Activated gamma-delta T cell (primary cell): ENCODE data around the gene MFNG.

ENCODE experiments used
- DNase-seq: peaks from one replicate; lab custom pipeline; 2025; lab: John Stamatoyannopoulos, UW

MFNG gene

DNA sequence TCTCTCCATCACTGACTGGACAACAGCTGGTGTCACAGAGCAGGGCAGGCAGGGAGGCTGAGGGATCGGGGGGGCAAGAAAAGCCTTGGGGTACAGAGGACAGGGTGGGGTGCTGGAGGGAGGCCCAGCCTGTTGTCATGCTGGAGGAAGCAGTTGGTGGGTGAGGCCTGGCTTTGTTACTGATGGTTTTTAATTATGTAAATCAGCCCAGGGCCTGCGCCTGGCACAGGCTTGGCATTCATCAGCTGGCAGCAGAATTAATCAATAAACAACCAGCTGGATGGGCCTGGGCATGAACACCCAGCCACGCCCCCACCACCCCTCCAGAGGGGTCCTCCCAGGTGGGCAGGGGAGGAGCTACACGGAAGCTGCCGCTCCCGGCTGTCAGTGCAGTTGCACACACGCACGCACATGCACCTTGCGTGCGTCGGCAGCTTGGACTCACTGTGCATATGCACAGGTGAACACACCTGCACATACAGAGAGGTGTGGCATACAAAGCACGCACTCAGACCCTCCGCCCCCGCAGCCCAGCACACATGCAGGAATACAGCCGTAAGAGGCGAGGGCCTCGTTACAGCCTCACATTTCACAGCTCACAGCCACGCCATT is 37.6 kb downstream of the MFNG start:
- DNase-seq, result no peak

DNA sequence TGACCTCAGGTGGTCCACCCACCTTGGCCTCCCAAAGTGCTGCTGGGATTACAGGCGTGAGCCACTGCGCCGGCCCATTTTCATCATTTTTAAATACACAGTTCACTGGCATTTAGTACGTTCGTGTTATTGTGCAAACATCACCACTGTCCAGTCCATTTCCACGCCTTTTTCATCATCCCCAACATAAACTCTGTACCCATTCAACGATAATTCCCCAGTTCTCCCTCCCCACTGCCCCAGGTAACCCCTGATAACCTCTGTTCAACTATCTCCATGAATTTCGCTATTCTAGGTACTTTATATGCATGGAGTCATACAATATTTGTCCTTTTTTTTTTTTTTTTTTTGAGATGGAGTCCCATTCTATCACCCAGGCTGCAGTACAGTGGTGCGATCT is 40.7 kb downstream of the MFNG start:
- DNase-seq, result no peak

DNA sequence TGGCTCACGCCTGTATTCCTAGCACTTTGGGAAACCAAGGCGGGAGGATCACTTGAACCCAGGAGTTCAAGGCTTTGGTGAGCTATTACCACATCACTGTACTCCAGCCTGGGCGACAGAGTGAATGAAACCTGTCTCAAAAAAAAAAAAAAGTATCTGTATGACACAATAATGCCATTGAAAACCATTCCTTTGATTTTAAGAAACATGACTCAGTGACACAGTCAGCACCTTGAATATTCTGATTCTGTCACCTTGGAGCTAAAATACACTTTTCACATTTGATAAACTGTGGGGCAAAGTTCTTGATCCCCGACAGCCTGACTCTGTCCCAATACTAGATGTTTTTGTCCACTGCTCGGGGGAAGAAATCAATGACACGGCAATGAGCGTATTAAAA is 42.2 kb downstream of the MFNG start:
- DNase-seq, result no peak

DNA sequence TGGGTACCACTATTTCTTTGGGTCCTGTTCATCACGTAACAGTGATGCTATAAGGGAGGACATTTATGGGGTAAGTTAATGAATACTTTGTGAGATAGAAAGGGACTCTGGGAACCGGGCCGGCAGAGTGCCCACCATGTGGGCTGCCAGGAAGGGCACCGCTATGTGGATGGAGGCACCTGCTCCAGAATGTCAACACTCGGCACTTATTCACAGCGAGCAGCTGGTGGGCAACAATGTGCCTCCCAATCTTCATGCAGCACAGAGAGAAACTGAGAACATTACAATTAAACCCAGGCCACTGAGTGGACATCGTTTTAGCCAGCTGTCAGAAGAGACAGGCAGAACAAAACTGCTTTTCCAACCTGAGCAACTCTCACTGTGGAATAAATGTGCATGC is 43.1 kb downstream of the MFNG start:
- DNase-seq, result no peak

DNA sequence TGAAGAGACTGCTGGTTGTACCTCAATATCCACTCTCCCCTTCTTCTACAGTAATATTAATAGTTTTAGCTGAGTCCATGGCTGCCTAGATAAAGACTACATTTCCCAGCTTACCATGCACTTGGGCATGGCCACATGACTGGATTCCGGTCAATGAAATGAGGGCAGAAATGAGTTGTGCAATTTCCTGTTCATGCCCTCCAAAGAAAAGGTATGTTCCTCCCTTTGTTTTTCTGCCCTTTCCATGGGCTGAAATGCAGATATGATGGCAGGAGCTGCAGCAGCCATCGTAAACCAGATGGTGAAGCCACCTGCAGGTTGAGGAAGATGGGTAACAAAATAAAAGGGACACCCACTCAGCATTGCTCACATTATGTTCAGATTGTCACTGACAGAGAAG is 43.6 kb downstream of the MFNG start:
- no peak for DNase-seq

DNA sequence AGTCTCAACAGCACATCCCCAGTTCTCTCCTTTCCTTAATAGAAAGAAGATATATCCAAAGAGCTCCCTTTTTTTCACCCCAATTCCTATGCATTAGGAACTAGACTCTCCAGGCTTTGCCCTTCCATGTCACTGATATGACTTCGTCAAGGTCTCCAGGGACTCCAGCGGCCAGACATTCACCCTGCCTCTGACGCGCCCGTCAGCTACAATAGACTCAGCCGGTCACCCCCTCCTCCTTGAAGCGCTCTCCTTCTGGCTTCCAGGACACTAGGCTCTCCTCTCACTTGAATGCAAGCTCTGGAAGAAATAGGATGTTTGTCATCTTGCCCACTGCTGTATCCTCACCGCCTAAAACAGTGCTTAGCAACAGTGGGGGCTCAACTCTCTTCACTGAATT is 44.0 kb downstream of the MFNG start:
- no peak for DNase-seq

DNA sequence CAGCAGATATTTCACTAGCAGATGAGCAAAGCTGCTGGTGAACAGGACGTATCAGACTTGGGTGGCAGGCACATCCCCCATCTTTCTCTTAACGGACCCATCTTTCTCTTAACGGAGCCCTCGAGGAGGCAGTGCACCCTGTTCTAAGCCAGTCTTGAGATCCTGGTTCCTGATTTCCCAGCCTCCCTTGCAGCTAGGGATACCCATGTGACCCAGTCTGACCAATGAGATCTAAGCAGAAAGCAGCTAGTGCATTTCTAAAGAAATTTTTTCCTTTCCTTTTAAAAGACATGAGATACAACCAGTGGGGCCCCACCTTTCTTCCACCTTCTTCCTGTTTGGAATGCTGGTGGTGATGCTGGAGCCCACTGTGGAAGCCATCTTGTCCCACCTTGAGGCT is 45.3 kb downstream of the MFNG start:
- DNase-seq, result no peak

DNA sequence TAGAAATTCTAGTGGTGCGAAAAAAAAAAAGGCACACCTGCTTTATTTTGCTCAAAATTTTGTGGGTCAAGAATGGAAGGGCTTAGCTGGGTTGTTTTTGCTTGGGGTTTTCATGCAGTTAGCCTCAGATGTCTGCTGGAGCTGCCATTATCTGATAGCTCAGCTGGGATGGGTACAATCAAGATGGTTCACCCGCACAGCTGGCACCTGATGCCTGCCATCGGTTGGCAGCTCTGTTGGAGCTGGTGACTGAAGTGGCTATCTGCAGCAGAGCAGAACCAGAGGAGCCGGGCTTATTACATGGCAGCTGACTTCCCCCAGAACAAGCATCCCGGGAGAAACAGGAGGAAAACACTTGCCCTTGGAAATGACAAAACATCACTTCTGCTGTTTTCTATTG is 46.8 kb downstream of the MFNG start:
- DNase-seq, result no peak

DNA sequence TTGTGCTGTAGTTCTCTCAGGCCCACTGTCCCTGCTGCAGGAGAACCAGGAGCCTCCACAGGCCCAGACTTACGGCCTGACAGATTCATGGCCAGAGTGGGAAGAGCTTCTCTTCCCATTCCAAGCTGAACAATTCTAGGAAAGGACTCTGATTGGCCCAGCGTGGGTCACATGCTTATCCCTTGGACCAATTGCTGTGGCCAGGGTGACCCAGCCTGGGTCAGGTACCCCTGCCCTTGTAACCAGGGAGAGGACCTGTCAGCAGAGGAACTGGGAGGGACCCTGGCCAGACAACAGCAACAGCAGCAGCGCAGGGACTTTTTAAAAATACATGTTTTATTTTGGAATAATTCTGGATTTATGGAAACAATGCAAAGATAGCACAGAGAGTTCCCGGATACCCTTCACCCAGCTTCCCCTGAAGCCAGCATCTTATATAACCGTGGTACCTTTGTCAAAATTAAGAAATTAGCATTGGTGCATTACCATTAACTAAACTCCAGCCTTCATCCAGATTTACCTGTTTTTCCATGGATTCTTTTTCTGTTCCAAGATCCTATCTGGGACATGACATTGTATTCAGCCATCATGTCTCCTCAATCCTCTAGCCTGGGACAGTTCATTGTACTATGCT is 50.1 kb downstream of the MFNG start:
- no peak for DNase-seq

DNA sequence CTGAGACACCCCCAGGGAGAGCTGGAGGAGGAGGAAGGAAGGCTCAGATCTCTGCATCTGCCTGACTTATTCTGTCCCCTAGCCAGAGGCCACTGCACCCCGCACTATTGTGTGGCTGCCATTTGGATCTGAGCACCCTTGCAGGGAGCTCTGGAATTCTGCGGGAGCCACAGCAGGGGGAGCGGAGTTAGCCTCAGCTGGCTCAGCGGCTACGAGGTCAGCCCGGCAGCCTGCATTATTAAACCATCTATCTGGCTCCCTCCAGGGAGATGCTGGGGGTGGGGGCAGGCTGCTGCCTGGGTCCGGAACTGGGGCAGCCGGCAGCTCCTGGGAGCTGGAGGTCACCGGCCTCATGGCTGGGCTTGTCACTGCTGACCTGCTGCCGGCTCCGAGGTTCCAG is 52.4 kb downstream of the MFNG start:
- DNase-seq, result no peak

DNA sequence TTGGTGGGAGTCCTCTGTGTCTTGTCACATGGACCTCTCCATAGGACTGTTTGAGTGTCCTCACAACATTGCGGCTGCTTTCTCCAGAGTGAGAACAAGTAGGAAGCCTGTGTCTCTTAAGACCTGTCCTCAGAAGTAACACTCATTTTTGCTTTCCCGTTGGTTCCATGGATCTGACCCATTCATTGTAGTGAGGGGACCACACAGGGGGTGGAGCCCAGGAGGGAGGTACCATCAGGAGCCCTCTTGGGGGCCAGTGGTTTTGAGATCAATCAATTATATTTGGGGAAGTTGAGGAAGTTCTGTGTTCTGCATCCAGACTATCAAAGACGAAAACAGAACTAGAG is 53.5 kb downstream of the MFNG start:
- no peak for DNase-seq

DNA sequence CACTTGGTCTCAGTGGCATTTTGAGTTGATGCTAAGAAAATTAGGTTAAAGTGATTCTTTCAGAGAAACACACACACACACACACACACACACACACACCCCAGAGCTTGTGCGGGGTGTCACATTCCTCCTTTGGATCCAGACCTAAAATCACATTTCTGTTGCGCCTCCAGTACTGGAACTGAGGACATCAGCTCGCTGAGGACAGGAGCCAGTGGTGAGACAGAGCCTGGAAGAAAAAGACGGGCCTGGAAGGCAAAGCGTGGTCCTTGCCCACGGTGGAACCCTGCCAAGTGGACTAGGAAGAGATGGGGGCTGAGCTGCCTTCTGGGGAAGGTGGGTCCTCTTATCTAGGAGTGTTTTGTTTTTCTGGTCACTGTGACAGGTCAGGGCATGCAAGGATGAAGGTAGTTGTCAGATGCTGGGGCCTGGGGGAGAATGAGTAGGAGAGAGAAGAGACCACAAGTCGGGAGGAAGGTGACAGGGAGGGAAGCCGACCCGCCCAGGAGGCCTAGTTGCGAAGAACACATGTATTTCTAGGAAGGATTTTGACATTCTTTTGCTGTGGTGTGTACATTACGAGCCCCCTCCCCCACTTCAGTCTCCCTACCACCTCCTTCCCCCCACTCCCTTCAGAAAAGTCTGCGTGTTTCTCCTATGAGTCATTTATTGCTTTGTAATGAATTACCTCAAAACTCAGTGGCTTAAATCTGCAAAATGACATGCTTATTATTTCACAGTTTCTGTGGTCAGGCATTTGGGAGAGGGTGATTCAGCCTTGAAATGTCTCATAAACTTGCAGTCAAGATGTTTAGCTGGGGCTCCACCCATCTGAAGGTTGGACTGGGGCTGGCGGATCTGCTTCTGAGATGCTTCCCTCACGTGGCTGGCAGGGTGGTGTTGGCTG is 54.1 kb downstream of the MFNG start:
- no peak for DNase-seq

DNA sequence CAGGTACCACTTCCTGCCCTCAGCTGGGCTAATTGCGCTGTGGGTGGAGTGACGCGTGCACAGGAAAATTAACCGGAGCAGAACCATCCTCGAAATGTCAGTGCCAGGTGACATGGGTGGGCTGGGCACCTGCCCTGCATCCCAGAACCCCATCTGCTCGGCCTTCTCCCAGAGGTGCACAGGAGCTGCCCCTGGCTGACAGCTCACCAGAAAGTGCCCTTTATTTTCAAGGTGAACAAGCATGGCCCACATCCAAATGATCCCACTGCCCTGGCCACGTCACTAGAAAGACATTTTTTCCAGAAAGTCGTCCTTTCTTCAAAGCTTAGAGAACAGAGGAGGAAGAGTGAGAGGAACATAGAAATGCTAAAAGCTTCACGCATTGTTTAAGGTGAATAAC is 54.8 kb downstream of the MFNG start:
- DNase-seq, result no peak

DNA sequence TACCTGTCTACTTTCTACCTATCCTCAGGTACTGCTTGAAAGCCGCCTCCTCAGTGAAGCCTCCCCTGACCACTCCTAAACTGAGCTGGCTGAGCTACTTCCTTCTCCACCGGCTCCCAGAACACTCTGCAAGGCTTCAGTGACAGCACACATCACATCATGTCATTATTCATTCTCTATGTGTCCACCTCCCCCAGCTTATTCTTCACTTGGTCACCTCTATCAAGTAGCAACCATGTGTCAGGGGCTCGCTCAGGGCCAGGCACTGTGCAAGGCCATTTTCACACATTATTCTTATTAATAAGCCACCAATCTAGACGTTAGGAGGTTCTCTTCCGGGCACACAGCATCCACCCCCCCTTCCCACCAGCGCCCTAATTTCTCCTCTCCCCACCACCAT is 55.2 kb downstream of the MFNG start:
- no peak for DNase-seq

DNA sequence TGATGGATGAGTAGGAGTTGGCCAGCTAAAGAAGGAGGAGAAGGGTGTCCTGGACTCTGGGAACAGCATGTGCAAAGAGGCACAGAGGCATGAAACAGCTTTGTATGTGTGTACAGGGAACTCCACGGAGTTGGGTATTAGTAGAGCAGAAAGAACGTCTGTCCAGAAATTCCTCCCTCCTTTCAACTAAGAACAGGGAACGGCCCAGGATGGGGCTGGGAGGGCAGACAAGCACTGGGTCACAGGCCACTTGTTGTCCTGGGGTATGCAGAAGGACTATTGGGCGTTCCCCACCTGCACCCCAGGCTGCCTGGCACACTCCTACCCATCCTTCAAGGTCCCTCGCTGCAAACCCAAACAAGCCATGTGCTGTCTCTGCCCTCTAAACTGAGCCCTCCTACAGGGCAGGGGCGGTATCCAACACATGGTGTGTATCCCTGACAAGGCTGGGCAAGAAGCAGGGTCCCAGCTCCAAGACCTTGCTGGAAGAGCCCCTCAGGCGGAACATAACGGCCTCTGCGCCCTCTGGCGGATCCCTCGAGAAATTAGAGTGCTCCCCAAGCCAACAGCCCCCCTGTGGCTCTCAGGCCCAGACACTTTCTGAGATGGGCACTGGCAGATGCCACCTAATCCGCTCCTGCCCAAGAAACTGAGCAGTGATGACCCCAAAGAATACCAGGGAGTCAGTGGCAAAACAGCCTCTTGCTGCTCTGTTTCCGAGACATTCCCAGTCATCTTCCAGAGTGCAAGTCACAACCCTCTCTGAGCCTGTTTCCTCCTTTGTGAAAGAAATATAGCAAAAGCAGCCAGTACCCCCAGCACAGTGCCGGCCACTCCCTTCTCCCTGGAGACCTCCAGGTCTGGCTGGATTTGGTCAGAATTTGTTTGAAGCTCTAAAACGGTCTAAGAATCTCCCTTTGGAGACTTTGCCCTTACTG is 57.3 kb downstream of the MFNG start:
- no peak for DNase-seq

DNA sequence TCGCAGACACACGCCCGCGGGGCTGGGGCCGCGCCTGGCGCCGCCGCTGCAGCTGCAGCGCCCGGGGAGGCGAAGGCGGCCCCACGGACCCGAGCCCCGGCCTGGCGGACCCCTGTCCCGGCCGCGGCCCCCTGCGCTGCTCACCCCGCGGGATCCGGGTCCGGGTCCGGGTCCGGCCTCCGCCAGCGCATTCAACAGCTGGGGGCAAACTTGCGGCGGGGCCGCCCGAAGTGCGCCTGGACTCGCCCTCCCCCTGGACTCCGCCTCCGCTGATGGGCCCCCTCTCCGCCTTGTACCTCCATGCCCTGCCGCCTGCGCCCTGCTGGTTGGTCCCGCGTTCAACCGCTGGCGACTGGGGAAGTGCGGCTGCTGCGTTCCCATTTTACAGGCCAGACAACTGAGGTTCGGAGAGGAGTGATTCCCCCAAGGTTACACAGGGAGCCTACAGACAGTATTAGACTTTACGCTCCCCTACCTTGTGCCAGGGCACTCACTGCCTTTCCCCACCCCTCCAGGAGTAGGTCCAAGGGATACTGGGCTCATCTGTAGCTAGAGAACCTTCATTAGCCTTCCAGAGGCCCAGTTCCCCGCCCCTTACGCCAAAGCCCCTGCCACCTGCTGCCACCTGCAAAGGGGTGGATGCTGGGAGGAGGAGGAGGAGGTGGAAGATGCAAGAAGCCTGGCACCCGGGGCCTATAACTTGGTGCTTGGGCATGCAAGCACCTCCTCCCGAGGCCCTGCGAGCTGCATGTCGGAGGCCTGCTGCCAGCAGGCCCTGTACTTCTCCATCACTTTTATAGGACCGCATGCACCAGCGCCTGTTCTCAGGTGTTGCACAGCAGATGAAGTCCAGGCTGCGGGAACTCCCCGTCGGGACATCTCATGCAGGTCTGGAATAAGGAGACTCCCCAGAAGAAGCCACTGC is 58.2 kb downstream of the MFNG start:
- no peak for DNase-seq

DNA sequence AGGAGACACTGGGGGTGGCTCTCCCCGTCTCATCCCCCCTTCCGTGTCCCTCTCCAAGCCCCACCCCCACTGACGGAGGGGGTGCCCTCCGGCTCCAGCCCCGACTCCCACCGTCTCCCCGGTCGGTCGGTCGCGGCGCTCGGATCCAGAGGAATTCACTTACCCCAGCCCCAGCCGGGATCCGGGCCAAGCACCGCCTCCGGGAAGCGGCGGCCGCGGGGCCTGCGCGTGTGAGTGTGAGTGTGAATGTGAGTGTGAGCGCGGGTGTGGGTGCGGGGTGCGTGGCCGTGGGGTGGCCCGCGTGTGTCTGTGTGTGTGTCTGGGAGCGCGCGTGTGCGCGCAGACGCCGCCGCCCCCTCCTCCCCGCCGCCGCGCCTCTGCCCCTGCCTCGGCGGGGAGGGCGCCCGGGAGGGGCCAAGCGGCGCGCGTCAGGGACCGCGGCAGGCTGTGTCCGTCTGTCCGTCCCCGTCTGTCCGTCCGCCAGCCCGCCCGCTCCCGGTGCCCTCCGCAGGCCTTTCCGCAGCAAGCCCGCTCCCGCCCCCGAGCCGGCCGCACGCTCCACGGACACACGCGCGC is 59.0 kb downstream of the MFNG start, which contains the start of gene ELFN2:
Gene ELFN2 (minus strand): TSS at position 345 of the 576 bp plus-strand sequence. CDS start 51,945 bp downstream, outside the sequence.
- DNase-seq, result no peak

DNA sequence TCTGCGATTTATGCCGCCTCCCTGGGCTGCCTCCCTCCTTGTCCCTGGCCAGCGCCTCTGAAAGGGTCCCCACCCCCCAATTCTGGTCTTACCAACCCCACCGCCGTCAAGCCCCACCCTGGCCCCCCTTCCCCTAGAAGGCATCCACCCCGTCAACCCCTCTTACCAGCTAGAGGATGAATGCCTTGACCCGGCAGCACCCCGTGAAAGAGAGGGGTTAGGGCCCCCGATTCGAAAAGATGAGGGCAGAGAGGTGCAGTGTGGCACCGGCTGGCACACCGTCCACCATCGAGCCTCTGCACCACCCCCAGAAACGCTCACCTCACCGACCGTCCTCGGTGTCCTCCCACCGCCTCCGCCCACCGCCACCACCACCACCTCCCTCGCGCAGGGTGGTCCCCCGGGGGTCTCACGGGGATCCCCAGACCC is 59.5 kb downstream of the MFNG start:
- DNase-seq, result no peak

DNA sequence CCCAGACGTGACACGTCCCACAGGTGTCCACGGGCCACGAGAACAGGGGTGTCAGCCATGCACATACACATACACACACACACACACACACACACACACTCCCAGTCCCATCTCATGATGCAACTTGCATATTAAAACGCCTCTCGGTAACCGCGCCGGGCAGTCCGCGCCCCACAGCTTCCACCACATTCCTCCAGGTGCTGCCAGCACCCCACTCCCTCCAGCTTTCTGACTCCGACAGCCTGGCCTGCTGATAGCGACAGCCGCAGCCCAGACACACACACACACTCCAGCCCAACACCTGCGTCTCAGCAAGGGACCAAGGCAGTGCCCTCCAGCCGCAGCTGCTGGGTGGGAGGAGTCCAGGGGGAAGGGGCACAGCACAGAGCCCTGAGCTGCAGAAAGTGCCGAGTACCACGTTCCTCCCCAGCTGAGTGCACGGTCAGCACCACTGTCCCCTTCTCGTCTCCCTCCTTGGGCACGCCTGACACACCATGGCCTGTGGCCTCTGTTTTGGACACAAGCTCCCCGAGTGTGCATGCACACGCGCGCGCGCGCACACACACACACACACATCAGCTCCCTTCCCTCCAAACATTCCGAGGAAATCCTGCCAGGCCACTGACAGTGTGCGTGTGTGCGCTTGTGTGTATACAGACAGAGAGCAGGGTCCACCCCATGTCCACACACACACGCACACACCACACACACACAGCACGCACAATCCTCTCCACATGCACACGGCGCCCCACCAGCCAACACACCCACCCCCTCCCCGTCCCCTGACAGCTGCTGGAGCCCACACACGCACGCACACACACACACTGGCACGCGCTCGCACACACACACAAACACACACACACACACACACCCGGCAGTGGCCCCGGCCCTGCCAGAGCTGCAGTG is 60.1 kb downstream of the MFNG start:
- no peak for DNase-seq
